Neural cell (in vitro differentiated cells): Measurements from ENCODE around the gene SPI1. TPM values are rescaled to one million over a fixed set of nuclear protein-coding genes. Genes with fewer than 3 reads are reported as not detected.

Experiments used
- H2AFZ ChIP-seq: fragments of 200-600, 300-800 bp; sonication (generic), shearing (Covaris generic); 2 replicates; pipeline ENCODE4 v1.6.0; 2014; ENCODE audit warnings: low read depth, mild to moderate bottlenecking, antibody characterized with exemption, low read length, moderate library complexity
- H3F3A ChIP-seq: fragments of 200-600 bp; shearing (Covaris generic); 2 replicates; pipeline ENCODE4 v1.6.1; 2016; ENCODE audit warnings: mild to moderate bottlenecking, moderate library complexity, mixed read lengths, antibody characterized with exemption, low read length; ENCODE audit not compliant: insufficient read depth, poor library complexity, severe bottlenecking
- H3K27ac ChIP-seq: fragments of 200-600, 300-800 bp; sonication (generic), shearing (Covaris generic); 2 replicates; pipeline ENCODE4 v1.5.1; 2014; ENCODE audit warnings: mild to moderate bottlenecking, low read length, moderate library complexity
- H3K27me3 ChIP-seq: fragments of 300-800, 200-600 bp; sonication (generic), shearing (Covaris generic); 2 replicates; pipeline ENCODE4 v1.6.0; 2014; ENCODE audit warnings: mild to moderate bottlenecking, low read depth, low read length, moderate library complexity; ENCODE audit not compliant: insufficient read depth
- H3K36me3 ChIP-seq: fragments of 300-800, 200-600 bp; sonication (generic), shearing (Covaris generic); 2 replicates; pipeline ENCODE4 v1.5.1; 2014; ENCODE audit warnings: mild to moderate bottlenecking, antibody characterized with exemption, low read length, moderate library complexity; ENCODE audit not compliant: insufficient read depth
- H3K4me2 ChIP-seq: fragments of 300-800, 200-600 bp; sonication (generic), shearing (Covaris generic); 2 replicates; pipeline ENCODE4 v1.6.0; 2014; ENCODE audit warnings: mild to moderate bottlenecking, low read length
- H3K4me3 ChIP-seq: fragments of 300-800, 200-600 bp; sonication (generic), shearing (Covaris generic); 2 replicates; pipeline ENCODE4 v1.5.1; 2014; ENCODE audit warnings: mild to moderate bottlenecking, low read length, moderate library complexity
- H3K79me2 ChIP-seq: fragments of 200-600 bp; shearing (Covaris generic); replicated peaks from 2 replicates; pipeline ENCODE4 v1.6.0; 2014; ENCODE audit warnings: mild to moderate bottlenecking, low read length, moderate library complexity; ENCODE audit not compliant: insufficient read depth
- H3K9ac ChIP-seq: fragments of 300-800, 200-600 bp; sonication (generic), shearing (Covaris generic); 2 replicates; pipeline ENCODE4 v1.6.1; 2016; ENCODE audit warnings: mild to moderate bottlenecking, low read length, mixed read lengths
- H3K9me2 ChIP-seq: fragments of 200-600 bp; shearing (Covaris generic); 2 replicates; pipeline ENCODE4 v1.6.1; 2016; ENCODE audit warnings: mild to moderate bottlenecking, low read length, mixed read lengths; ENCODE audit not compliant: insufficient read depth
- H3K9me3 ChIP-seq: fragments of 200-600, 300-800 bp; sonication (generic), shearing (Covaris generic); 2 replicates; pipeline ENCODE4 v1.6.1; 2016; ENCODE audit warnings: mild to moderate bottlenecking, mixed run types, low read length, moderate library complexity, mixed read lengths
- H4K20me1 ChIP-seq: fragments of 200-600 bp; shearing (Covaris generic); 2 replicates; pipeline ENCODE4 v1.6.1; 2016; ENCODE audit warnings: mild to moderate bottlenecking, mixed run types; ENCODE audit not compliant: insufficient read depth
- EP300 ChIP-seq: fragments of 450-650 bp; conservative IDR thresholded peaks from 2 replicates; pipeline ENCODE4 v1.6.1; 2014; ENCODE audit warnings: antibody characterized with exemption, mild to moderate bottlenecking, moderate library complexity; ENCODE audit not compliant: poor library complexity, severe bottlenecking
- EZH2 ChIP-seq: fragments of 200-600, 300-800 bp; shearing (Covaris generic), sonication (generic); IDR thresholded peaks from 2 replicates; pipeline ENCODE4 v1.6.1; 2014; ENCODE audit warnings: antibody characterized with exemption, low read length, borderline replicate concordance, mild to moderate bottlenecking; ENCODE audit not compliant: insufficient read depth, poor library complexity, severe bottlenecking
- MXI1 ChIP-seq: fragments of 450-650 bp; conservative IDR thresholded peaks from 2 replicates; pipeline ENCODE4 v1.6.1; 2014; ENCODE audit warnings: antibody characterized with exemption, mild to moderate bottlenecking; ENCODE audit not compliant: poor library complexity, severe bottlenecking
- POLR2AphosphoS5 ChIP-seq: IDR thresholded peaks from 2 replicates; pipeline ENCODE4 v1.6.1; 2012
- RAD21 ChIP-seq: fragments of 450-650 bp; conservative IDR thresholded peaks from 2 replicates; pipeline ENCODE4 v1.6.1; 2014; ENCODE audit warnings: antibody characterized with exemption, mild to moderate bottlenecking, moderate library complexity
- SMC3 ChIP-seq: fragments of 450-650 bp; conservative IDR thresholded peaks from 2 replicates; pipeline ENCODE4 v1.6.1; 2014; ENCODE audit warnings: antibody characterized with exemption, mild to moderate bottlenecking, moderate library complexity; ENCODE audit not compliant: poor library complexity
- TAF1 ChIP-seq: IDR thresholded peaks from 2 replicates; pipeline ENCODE4 v1.6.1; 2012; ENCODE audit warnings: low read depth
- polyA plus RNA-seq: library from polyadenylated mRNA; depleted of rRNA; stranded (reverse); fragments of >200 nt; gene quantifications from 2 replicates; pipeline ENCODE4 v1.2.3, GENCODE V29; 2014
- TF ChIP-seq, protein P1 (sequence below): IDR thresholded peaks from 2 replicates; pipeline ENCODE4 v1.6.1; 2012; ENCODE audit warnings: borderline replicate concordance
- TF ChIP-seq, protein P2 (sequence below): fragments of 450-650 bp; IDR thresholded peaks from 2 replicates; pipeline ENCODE4 v1.5.1; 2014; ENCODE audit warnings: antibody characterized with exemption, mild to moderate bottlenecking, moderate library complexity; ENCODE audit not compliant: poor library complexity, severe bottlenecking

The SPI1 gene
- polyA plus RNA-seq, 1 donor from 2014 or later = not detected

DNA sequence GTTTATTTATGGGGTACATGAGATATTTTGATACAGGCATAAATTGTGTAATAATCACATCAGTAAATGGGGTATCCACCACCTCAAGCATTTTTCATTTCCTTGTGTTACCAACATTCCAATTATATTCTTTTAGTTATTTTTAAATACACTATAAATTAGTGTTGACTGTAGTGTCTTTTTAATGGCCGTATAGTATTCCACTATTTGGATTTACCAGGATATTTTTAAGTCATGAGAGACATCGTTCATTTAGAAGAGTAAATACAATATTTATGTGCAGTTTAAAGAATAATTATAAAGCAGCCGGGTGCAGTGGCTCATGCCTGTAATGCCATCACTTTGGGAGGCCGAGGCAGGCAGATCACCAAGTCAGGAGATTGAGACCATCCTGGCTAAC, 6.2 kb upstream of the SPI1 start:
- H3K9me2 ChIP-seq = no peaks in the 10 kb centered on the region
- no peak overlapping the region for H3K4me2 ChIP-seq
- H3K79me2 ChIP-seq = no peaks in the 10 kb centered on the region
- no peaks in the 10 kb centered on the region for H3K9me3 ChIP-seq
- H3K36me3 ChIP-seq = no peaks in the 10 kb centered on the region
- TF ChIP-seq EZH2 (no peak), TAF1 (no peak), RAD21 (no peak), POLR2AphosphoS5 (no peak), MXI1 (no peak), EP300 (no peak), SMC3 (no peak)
- TF ChIP-seq, protein P1, sequence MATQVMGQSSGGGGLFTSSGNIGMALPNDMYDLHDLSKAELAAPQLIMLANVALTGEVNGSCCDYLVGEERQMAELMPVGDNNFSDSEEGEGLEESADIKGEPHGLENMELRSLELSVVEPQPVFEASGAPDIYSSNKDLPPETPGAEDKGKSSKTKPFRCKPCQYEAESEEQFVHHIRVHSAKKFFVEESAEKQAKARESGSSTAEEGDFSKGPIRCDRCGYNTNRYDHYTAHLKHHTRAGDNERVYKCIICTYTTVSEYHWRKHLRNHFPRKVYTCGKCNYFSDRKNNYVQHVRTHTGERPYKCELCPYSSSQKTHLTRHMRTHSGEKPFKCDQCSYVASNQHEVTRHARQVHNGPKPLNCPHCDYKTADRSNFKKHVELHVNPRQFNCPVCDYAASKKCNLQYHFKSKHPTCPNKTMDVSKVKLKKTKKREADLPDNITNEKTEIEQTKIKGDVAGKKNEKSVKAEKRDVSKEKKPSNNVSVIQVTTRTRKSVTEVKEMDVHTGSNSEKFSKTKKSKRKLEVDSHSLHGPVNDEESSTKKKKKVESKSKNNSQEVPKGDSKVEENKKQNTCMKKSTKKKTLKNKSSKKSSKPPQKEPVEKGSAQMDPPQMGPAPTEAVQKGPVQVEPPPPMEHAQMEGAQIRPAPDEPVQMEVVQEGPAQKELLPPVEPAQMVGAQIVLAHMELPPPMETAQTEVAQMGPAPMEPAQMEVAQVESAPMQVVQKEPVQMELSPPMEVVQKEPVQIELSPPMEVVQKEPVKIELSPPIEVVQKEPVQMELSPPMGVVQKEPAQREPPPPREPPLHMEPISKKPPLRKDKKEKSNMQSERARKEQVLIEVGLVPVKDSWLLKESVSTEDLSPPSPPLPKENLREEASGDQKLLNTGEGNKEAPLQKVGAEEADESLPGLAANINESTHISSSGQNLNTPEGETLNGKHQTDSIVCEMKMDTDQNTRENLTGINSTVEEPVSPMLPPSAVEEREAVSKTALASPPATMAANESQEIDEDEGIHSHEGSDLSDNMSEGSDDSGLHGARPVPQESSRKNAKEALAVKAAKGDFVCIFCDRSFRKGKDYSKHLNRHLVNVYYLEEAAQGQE = no peak
- TF ChIP-seq, protein P2, sequence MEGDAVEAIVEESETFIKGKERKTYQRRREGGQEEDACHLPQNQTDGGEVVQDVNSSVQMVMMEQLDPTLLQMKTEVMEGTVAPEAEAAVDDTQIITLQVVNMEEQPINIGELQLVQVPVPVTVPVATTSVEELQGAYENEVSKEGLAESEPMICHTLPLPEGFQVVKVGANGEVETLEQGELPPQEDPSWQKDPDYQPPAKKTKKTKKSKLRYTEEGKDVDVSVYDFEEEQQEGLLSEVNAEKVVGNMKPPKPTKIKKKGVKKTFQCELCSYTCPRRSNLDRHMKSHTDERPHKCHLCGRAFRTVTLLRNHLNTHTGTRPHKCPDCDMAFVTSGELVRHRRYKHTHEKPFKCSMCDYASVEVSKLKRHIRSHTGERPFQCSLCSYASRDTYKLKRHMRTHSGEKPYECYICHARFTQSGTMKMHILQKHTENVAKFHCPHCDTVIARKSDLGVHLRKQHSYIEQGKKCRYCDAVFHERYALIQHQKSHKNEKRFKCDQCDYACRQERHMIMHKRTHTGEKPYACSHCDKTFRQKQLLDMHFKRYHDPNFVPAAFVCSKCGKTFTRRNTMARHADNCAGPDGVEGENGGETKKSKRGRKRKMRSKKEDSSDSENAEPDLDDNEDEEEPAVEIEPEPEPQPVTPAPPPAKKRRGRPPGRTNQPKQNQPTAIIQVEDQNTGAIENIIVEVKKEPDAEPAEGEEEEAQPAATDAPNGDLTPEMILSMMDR = no peak
- H3K27me3 ChIP-seq = no peaks in the 10 kb centered on the region
- no peaks in the 10 kb centered on the region for H4K20me1 ChIP-seq
- no peaks in the 10 kb centered on the region for H3F3A ChIP-seq
- no peak overlapping the region for H2AFZ ChIP-seq
- no peak overlapping the region for H3K4me3 ChIP-seq
- no peak overlapping the region for H3K27ac ChIP-seq
- no peak overlapping the region for H3K9ac ChIP-seq

DNA sequence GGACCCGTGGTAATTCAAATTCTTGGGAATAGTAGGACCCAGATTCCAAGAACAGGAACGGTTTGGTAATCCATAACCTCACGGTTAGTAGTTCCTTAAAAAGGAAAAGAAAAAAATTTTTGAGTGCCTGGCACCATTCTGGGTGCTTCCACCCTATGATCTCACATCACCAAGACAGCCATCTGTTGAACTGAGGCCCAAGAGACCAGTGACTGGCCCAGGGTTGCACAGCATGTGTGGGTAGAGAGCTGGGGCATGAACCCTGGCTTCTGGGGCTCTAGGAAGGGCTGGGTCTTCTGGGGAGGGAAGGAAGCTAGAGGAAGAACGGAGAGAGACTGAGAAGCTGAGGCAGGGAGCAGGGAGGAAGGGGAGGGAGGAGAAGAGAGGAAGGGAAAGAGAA, 4.7 kb upstream of the SPI1 start:
- H3K36me3 ChIP-seq = no peaks in the 10 kb centered on the region
- no peaks in the 10 kb centered on the region for H3K27me3 ChIP-seq
- no peaks in the 10 kb centered on the region for H4K20me1 ChIP-seq
- H3K9me3 ChIP-seq = no peaks in the 10 kb centered on the region
- H3K9me2 ChIP-seq = no peaks in the 10 kb centered on the region
- H3K9ac ChIP-seq = no peak overlapping the region
- no peak overlapping the region for H3K4me3 ChIP-seq
- no peak overlapping the region for H2AFZ ChIP-seq
- TF ChIP-seq EP300 (no peak), POLR2AphosphoS5 (no peak), RAD21 (no peak), TAF1 (no peak), EZH2 (no peak), SMC3 (no peak), MXI1 (no peak)
- TF ChIP-seq, protein P2 = no peak
- TF ChIP-seq, protein P1 = no peak
- no peaks in the 10 kb centered on the region for H3F3A ChIP-seq
- no peak overlapping the region for H3K27ac ChIP-seq
- H3K4me2 ChIP-seq = no peak overlapping the region
- no peaks in the 10 kb centered on the region for H3K79me2 ChIP-seq
